Measurements from ENCODE around the gene LRP2BP.

- TF ChIP-seq CTCF (conservative IDR thresholded peaks at IDR 0.05; ENCODE audit: low read length), result no peak
- TF ChIP-seq EZH2phosphoT487 (IDR thresholded peaks at IDR 0.05; ENCODE audit: borderline replicate concordance, low read depth, low read length), result no peak
These were observed 42.1 kb upstream of the LRP2BP start for GRCh38 chr4:185437809-185438208.

Measured in OCI-LY7 (cell line).